ENCODE measurements around the gene GAREM1.

GRCh38 chr18:32427084-32427900 is 43.4 kb downstream of the GAREM1 start:
- TF ChIP-seq CTCF (IDR thresholded peaks at IDR 0.05 in 2 of 3, conservative IDR thresholded peaks at IDR 0.05 in 1 of 3; ENCODE audit: borderline replicate concordance in 1 of 3, insufficient read depth in 1 of 3, low read depth in 2 of 3, low read length in 2 of 3) (no peak), ZFX (IDR thresholded peaks at IDR 0.05) (no peak), EZH2phosphoT487 (IDR thresholded peaks at IDR 0.05; ENCODE audit: borderline replicate concordance) (no peak), CEBPB (IDR thresholded peaks at IDR 0.05; ENCODE audit: low read depth) (no peak), EZH2 (IDR thresholded peaks at IDR 0.05) (no peak), POLR2AphosphoS5 (IDR thresholded peaks at IDR 0.05; ENCODE audit: low read depth, low read length) (no peak), EGR1 (IDR thresholded peaks at IDR 0.05; ENCODE audit: low read depth) (no peak), ZNF274 (IDR thresholded peaks at IDR 0.05; ENCODE audit: low read depth, low read length) (no peak), POLR2A (IDR thresholded peaks at IDR 0.05; ENCODE audit: borderline replicate concordance, extremely low read depth, insufficient read depth, insufficient read length) (no peak), FOSL1 (IDR thresholded peaks at IDR 0.05; ENCODE audit: low read depth) (no peak), JUND (IDR thresholded peaks at IDR 0.05) (no peak), ZBTB33 (IDR thresholded peaks at IDR 0.05; ENCODE audit: extremely low read depth, insufficient replicate concordance, low read length) (no peak)

Data from HCT116 (cell line).